Left ventricle myocardium inferior (tissue), 1 donor: ENCODE measurements around the gene PPP1R16B. TPM values are rescaled to one million over a fixed set of nuclear protein-coding genes. Genes with fewer than 3 reads are reported as not detected.

Experiments
- DNase-seq: peaks from one replicate; pipeline ENCODE4 v3.0.0-alpha.2; 2020
- H3K27ac ChIP-seq: fragments of 200-600 bp; replicated peaks from 2 replicates; pipeline ENCODE4 v1.8.0; 2021
- H3K27me3 ChIP-seq: fragments of 200-600 bp; 2 replicates; pipeline ENCODE4 v1.8.0; 2021; ENCODE audit warnings: low read depth
- H3K36me3 ChIP-seq: fragments of 200-600 bp; 2 replicates; pipeline ENCODE4 v1.8.0; 2021
- H3K4me1 ChIP-seq: fragments of 200-600 bp; 2 replicates; pipeline ENCODE4 v1.8.0; 2021
- H3K4me3 ChIP-seq: fragments of 200-600 bp; 2 replicates; pipeline ENCODE4 v1.8.0; 2021; ENCODE audit warnings: mild to moderate bottlenecking, moderate library complexity
- H3K9me3 ChIP-seq: fragments of 200-600 bp; replicated peaks from 2 replicates; pipeline ENCODE4 v1.8.0; 2021
- intact Hi-C: fragments of 100-400 bp; cut with micrococcal nuclease; formaldehyde crosslinking; loops from one replicate; pipeline ENCODE4 v1.11.0; 2022
- total RNA-seq: library from RNA; stranded (reverse); fragmentation: NEBNext Ultra II Directional; extraction: Animal tissue kit (Norgen Biotek cat#: 25700); gene quantifications from one replicate; pipeline ENCODE4 v1.2.1, GENCODE V29; 2021
- TF ChIP-seq, protein P1 (sequence below): fragments of 200-600 bp; IDR thresholded peaks from 2 replicates; pipeline ENCODE4 v1.8.0; 2021; ENCODE audit warnings: antibody characterized with exemption, mild to moderate bottlenecking, borderline replicate concordance
- donor health status: DM: no; HTN: yes; CAD: no; lungs with severe emphysema.

PPP1R16B gene
- total RNA-seq, 1 donor from 2014 or later: 6.3 TPM

GRCh38 chr20:38874460-38875174, 69.1 kb downstream of the PPP1R16B start:
- Histone ChIP-seq H3K27me3 (peaks cover 59% of the 10 kb centered on the region), H3K4me1 (peaks cover 51% of the 10 kb centered on the region), H3K4me3 (no peak overlapping the region), H3K27ac (peak overlapping the region; percentile 77), H3K9me3 (no peaks in the 10 kb centered on the region), H3K36me3 (no peaks in the 10 kb centered on the region)
- intact Hi-C loops: loop anchor here (10.0 kb wide), 1 partner anchor 70 kb away; the partner anchor contains the start of gene PPP1R16B
- no peak for DNase-seq
- TF ChIP-seq, protein P1, sequence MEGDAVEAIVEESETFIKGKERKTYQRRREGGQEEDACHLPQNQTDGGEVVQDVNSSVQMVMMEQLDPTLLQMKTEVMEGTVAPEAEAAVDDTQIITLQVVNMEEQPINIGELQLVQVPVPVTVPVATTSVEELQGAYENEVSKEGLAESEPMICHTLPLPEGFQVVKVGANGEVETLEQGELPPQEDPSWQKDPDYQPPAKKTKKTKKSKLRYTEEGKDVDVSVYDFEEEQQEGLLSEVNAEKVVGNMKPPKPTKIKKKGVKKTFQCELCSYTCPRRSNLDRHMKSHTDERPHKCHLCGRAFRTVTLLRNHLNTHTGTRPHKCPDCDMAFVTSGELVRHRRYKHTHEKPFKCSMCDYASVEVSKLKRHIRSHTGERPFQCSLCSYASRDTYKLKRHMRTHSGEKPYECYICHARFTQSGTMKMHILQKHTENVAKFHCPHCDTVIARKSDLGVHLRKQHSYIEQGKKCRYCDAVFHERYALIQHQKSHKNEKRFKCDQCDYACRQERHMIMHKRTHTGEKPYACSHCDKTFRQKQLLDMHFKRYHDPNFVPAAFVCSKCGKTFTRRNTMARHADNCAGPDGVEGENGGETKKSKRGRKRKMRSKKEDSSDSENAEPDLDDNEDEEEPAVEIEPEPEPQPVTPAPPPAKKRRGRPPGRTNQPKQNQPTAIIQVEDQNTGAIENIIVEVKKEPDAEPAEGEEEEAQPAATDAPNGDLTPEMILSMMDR: no peak

DNA sequence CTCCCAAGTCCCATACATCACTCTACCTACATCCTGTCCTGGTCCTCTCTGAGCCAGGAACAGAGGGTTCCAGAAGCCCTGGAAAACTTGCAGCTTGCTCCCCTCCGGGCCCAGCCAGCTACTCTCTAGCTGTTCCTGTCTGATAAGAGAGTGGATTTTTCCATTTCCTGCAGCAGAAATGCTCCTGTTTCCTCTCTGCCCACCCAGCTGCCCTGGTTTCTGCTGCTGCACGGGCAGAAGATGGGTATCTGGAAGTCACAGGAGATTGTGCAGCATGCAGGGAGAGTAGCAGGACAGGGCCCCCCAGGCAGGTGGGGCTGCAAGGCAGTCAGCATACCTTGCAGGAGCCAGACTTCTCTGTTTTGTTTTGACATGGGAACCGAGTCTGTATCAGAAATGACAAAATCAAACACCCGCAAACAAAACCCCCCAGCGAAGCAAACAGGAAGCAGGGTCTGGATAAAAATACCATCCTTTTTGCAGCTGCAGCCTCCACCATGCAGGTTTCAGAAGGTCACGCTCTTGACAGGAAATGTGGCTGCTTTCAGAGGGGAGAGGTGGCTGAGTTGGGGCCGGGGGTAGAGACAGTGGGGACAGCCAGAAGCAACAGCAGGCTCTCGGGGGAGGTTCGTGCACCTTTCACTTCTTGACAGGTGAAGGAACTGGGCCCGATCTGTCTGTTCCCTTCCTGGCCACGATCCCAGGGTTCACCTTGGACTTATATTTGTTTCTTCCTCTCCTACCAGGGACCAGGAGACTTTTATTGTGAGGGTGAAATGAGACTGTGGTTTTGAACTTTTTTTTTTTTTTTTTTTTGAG, 69.9 kb downstream of the PPP1R16B start:
- Histone ChIP-seq H3K4me1 (peaks cover 48% of the 10 kb centered on the region), H3K27ac (peak overlapping the region; percentile 77), H3K4me3 (peak overlapping the region; percentile 11), H3K36me3 (no peaks in the 10 kb centered on the region), H3K9me3 (no peaks in the 10 kb centered on the region), H3K27me3 (peaks cover 62% of the 10 kb centered on the region)
- TF ChIP-seq, protein P1: no peak
- intact Hi-C loops: loop anchor here (10.0 kb wide), 1 partner anchor 71 kb away; the partner anchor contains the start of gene PPP1R16B
- DNase-seq: no peak

DNA sequence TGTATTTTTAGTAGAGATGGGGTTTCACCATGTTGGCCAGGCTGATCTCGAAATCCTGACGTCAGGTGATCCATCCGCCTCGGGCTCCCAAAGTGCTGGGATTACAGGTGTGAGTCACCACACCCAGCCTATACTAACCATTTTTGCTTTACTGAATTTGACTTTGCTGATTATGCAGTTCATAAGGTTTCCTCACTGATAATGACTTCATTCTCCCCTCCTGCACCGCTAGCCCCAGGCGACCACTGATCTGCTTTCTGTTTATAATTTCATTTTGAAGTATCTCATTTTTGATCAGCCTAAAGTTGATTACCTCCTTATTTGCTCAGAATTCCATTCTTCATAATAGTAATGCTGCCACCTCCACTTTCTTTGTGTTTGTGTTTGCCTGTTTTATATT, 72.0 kb downstream of the PPP1R16B start:
- intact Hi-C loops: loop anchor here (10.0 kb wide), 1 partner anchor 73 kb away; the partner anchor contains the start of gene PPP1R16B
- H3K4me1 ChIP-seq: peaks cover 53% of the 10 kb centered on the region

GRCh38 chr20:38878866-38879265, 73.4 kb downstream of the PPP1R16B start:
- no peaks in the 10 kb centered on the region for H3K9me3 ChIP-seq
- H3K27ac ChIP-seq: no peak overlapping the region
- H3K27me3 ChIP-seq: peaks cover 60% of the 10 kb centered on the region
- intact Hi-C loops: loop anchor here (10.0 kb wide), 1 partner anchor 74 kb away; the partner anchor contains the start of gene PPP1R16B
- no peak for DNase-seq
- no peak overlapping the region for H3K4me3 ChIP-seq
- peaks cover 63% of the 10 kb centered on the region for H3K4me1 ChIP-seq
- no peaks in the 10 kb centered on the region for H3K36me3 ChIP-seq
- TF ChIP-seq, protein P1: no peak

More for the DNA sequence above, 72.0 kb downstream of the PPP1R16B start:
- H3K27ac ChIP-seq: no peak overlapping the region
- H3K4me3 ChIP-seq: no peak overlapping the region
- H3K9me3 ChIP-seq: no peaks in the 10 kb centered on the region
- TF ChIP-seq, protein P1: no peak
- peaks cover 65% of the 10 kb centered on the region for H3K27me3 ChIP-seq
- no peaks in the 10 kb centered on the region for H3K36me3 ChIP-seq
- no peak for DNase-seq

- H3K4me1 ChIP-seq: peaks cover 52% of the 10 kb centered on the region
Measured at GRCh38 chr20:38880952-38881735, 75.6 kb downstream of the PPP1R16B start.

More at GRCh38 chr20:38880952-38881735, 75.6 kb downstream of the PPP1R16B start:
- intact Hi-C loops: no loop called here
- Histone ChIP-seq H3K27ac (no peak overlapping the region), H3K9me3 (no peaks in the 10 kb centered on the region), H3K4me3 (no peak overlapping the region), H3K36me3 (no peaks in the 10 kb centered on the region), H3K27me3 (peaks cover 49% of the 10 kb centered on the region)
- TF ChIP-seq, protein P1: no peak
- no peak for DNase-seq
